ENCODE data around the gene SLCO3A1.

The SLCO3A1 gene

GRCh38 chr15:92149465-92149864, 296.0 kb downstream of the SLCO3A1 start:
- H3K27me3 ChIP-seq (ENCODE audit: insufficient read depth, poor library complexity, severe bottlenecking) = no peaks in the 10 kb centered on the region
- TF ChIP-seq, protein P1, sequence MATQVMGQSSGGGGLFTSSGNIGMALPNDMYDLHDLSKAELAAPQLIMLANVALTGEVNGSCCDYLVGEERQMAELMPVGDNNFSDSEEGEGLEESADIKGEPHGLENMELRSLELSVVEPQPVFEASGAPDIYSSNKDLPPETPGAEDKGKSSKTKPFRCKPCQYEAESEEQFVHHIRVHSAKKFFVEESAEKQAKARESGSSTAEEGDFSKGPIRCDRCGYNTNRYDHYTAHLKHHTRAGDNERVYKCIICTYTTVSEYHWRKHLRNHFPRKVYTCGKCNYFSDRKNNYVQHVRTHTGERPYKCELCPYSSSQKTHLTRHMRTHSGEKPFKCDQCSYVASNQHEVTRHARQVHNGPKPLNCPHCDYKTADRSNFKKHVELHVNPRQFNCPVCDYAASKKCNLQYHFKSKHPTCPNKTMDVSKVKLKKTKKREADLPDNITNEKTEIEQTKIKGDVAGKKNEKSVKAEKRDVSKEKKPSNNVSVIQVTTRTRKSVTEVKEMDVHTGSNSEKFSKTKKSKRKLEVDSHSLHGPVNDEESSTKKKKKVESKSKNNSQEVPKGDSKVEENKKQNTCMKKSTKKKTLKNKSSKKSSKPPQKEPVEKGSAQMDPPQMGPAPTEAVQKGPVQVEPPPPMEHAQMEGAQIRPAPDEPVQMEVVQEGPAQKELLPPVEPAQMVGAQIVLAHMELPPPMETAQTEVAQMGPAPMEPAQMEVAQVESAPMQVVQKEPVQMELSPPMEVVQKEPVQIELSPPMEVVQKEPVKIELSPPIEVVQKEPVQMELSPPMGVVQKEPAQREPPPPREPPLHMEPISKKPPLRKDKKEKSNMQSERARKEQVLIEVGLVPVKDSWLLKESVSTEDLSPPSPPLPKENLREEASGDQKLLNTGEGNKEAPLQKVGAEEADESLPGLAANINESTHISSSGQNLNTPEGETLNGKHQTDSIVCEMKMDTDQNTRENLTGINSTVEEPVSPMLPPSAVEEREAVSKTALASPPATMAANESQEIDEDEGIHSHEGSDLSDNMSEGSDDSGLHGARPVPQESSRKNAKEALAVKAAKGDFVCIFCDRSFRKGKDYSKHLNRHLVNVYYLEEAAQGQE (IDR thresholded peaks at IDR 0.05; ENCODE audit: insufficient replicate concordance, low read depth) = no peak
- TF ChIP-seq POLR2AphosphoS5 (IDR thresholded peaks at IDR 0.05; ENCODE audit: low read depth) (no peak), CTCF (IDR thresholded peaks at IDR 0.05; ENCODE audit: insufficient read depth, low read length) (no peak), GABPA (IDR thresholded peaks at IDR 0.05; ENCODE audit: low read depth) (no peak), SPI1 (IDR thresholded peaks at IDR 0.05; ENCODE audit: borderline replicate concordance, low read depth) (no peak)
- H3K27ac ChIP-seq (replicated peaks) = no peak overlapping the region
- no peak overlapping the region for H3K4me3 ChIP-seq (replicated peaks; ENCODE audit: insufficient read depth, low read length)
- DNase-seq (ENCODE audit: low read depth in 1 of 2, low spot score in 1 of 2) = no peak

GRCh38 chr15:92151168-92151567, 297.7 kb downstream of the SLCO3A1 start:
- no peak for DNase-seq (ENCODE audit: low read depth in 1 of 2, low spot score in 1 of 2)
- Histone ChIP-seq H3K27me3 (ENCODE audit: insufficient read depth, poor library complexity, severe bottlenecking) (no peaks in the 10 kb centered on the region), H3K4me3 (replicated peaks; ENCODE audit: insufficient read depth, low read length) (no peak overlapping the region), H3K27ac (replicated peaks) (no peak overlapping the region)
- TF ChIP-seq CTCF (IDR thresholded peaks at IDR 0.05; ENCODE audit: insufficient read depth, low read length) (no peak), POLR2AphosphoS5 (IDR thresholded peaks at IDR 0.05; ENCODE audit: low read depth) (no peak), GABPA (IDR thresholded peaks at IDR 0.05; ENCODE audit: low read depth) (no peak), SPI1 (IDR thresholded peaks at IDR 0.05; ENCODE audit: borderline replicate concordance, low read depth) (no peak)
- TF ChIP-seq, protein P1 (IDR thresholded peaks at IDR 0.05; ENCODE audit: insufficient replicate concordance, low read depth) = no peak

DNA sequence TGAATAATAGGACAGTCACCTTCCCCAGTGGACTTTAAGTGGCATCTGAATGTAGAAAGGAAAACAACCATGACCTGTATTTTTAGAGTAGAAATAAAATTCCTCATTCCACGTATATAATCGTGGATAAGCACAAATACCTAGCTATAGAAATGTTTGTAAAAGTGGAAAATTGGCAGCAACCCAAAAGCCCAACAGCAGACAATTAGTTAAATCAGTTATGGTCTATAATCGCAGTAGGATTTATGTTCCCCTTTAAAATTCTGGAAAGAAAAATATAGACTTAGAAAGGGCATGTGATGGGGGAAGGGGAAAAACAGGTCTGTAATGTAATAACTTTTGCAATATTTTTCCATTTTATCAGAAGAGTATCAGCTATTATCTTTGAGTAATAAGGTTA, 298.2 kb downstream of the SLCO3A1 start:
- H3K27me3 ChIP-seq (ENCODE audit: insufficient read depth, poor library complexity, severe bottlenecking) = no peaks in the 10 kb centered on the region
- H3K4me3 ChIP-seq (replicated peaks; ENCODE audit: insufficient read depth, low read length) = no peak overlapping the region
- H3K27ac ChIP-seq (replicated peaks) = no peak overlapping the region
- DNase-seq (ENCODE audit: low read depth in 1 of 2, low spot score in 1 of 2) = no peak
- TF ChIP-seq SPI1 (IDR thresholded peaks at IDR 0.05; ENCODE audit: borderline replicate concordance, low read depth) (no peak), CTCF (IDR thresholded peaks at IDR 0.05; ENCODE audit: insufficient read depth, low read length) (no peak), POLR2AphosphoS5 (IDR thresholded peaks at IDR 0.05; ENCODE audit: low read depth) (no peak), GABPA (IDR thresholded peaks at IDR 0.05; ENCODE audit: low read depth) (no peak)
- TF ChIP-seq, protein P1 (IDR thresholded peaks at IDR 0.05; ENCODE audit: insufficient replicate concordance, low read depth) = no peak

All from HL-60 (cell line).